PC-3 (cell line): ENCODE data around the gene EFTUD2. TPM values are rescaled to one million over a fixed set of nuclear protein-coding genes. Genes with fewer than 3 reads are reported as not detected.

Experiments used
- ATAC-seq: fragments of 200-7000 bp; cut with Tn5 transposase; 2 replicates; pipeline ENCODE4 v1.9.1; 2020; ENCODE audit warnings: mild to moderate bottlenecking, moderate library complexity
- BruUV-seq: library from RNA; stranded (reverse); fragments of 400-500 nt; replicated peaks from 2 replicates; lab custom pipeline; 2021; lab: Mats Ljungman, UMichigan
- CTCF ChIA-PET: fragments of 300-600 bp; sonication (Branson Sonifier 250); formaldehyde crosslinking; loops from one replicate; lab custom pipeline; 2022; ENCODE audit warnings: antibody characterized with exemption; lab: Charles Lee
- POLR2A ChIA-PET: fragments of 300-600 bp; sonication (Branson Sonifier 250); formaldehyde crosslinking; loops from one replicate; lab custom pipeline; 2022; ENCODE audit warnings: antibody characterized with exemption; ENCODE audit not compliant: unreplicated experiment; lab: Charles Lee
- DNase-seq: peaks from one replicate; pipeline ENCODE4 v3.0.0-alpha.2; 2015
- H2AFZ ChIP-seq: fragments of 300-600 bp; sonication (generic); 2 replicates; pipeline ENCODE4 v1.6.0; 2016; ENCODE audit warnings: antibody characterized with exemption, low read length
- H3F3A ChIP-seq: fragments of 300-600 bp; sonication (generic); one replicate; pipeline ENCODE4 v1.6.0; 2017; ENCODE audit warnings: antibody characterized with exemption, low read length, control low read depth, mild to moderate bottlenecking; ENCODE audit not compliant: unreplicated experiment
- H3K27ac ChIP-seq: fragments of 300-600 bp; sonication (generic); 2 replicates; pipeline ENCODE4 v1.5.1; 2016; ENCODE audit warnings: mild to moderate bottlenecking, low read length
- H3K27me3 ChIP-seq: fragments of 300-600 bp; sonication (generic); 2 replicates; pipeline ENCODE4 v1.6.1; 2016; ENCODE audit warnings: low read length, mixed read lengths
- H3K36me3 ChIP-seq: fragments of 300-600 bp; sonication (generic); 2 replicates; pipeline ENCODE4 v1.6.1; 2016; ENCODE audit warnings: low read depth, mixed run types, low read length, mixed read lengths
- H3K4me1 ChIP-seq: fragments of 300-600 bp; sonication (generic); 2 replicates; pipeline ENCODE4 v1.5.1; 2016; ENCODE audit warnings: low read length; ENCODE audit not compliant: insufficient read depth
- H3K4me2 ChIP-seq: fragments of 300-600 bp; sonication (generic); 2 replicates; pipeline ENCODE4 v1.6.0; 2016; ENCODE audit warnings: low read length
- H3K4me3 ChIP-seq: fragments of 300-600 bp; sonication (generic); 2 replicates; pipeline ENCODE4 v1.5.1; 2016; ENCODE audit warnings: mild to moderate bottlenecking, low read length, mixed read lengths
- H3K79me2 ChIP-seq: fragments of 300-600 bp; sonication (generic); 2 replicates; pipeline ENCODE4 v1.6.1; 2017; ENCODE audit warnings: low read length, mixed read lengths
- H3K9ac ChIP-seq: fragments of 300-600 bp; sonication (generic); 2 replicates; pipeline ENCODE4 v1.6.0; 2016; ENCODE audit warnings: mild to moderate bottlenecking, low read length
- H3K9me2 ChIP-seq: fragments of 300-600 bp; sonication (generic); replicated peaks from 2 replicates; pipeline ENCODE4 v1.6.1; 2016; ENCODE audit warnings: mixed run types, low read length, mixed read lengths
- H3K9me3 ChIP-seq: fragments of 300-600 bp; sonication (generic); 2 replicates; pipeline ENCODE4 v1.6.1; 2016; ENCODE audit warnings: low read length, mixed read lengths
- H4K20me1 ChIP-seq: fragments of 300-600 bp; sonication (generic); 2 replicates; pipeline ENCODE4 v1.6.1; 2016; ENCODE audit warnings: low read length, mixed read lengths
- CTCF ChIP-seq: fragments of 300-600 bp; sonication (generic); conservative IDR thresholded peaks from 2 replicates; pipeline ENCODE4 v1.5.1; 2017; ENCODE audit warnings: antibody characterized with exemption, low read depth, mild to moderate bottlenecking, low read length
- EZH2 ChIP-seq: fragments of 300-600 bp; sonication (generic); IDR thresholded peaks from one replicate; pipeline ENCODE4 v1.6.1; 2017; ENCODE audit warnings: antibody characterized with exemption, mild to moderate bottlenecking, low read length; ENCODE audit not compliant: unreplicated experiment
- EZH2phosphoT487 ChIP-seq: fragments of 300-600 bp; sonication (generic); IDR thresholded peaks from 2 replicates; pipeline ENCODE4 v1.6.1; 2018; ENCODE audit warnings: mild to moderate bottlenecking, antibody characterized with exemption, low read length, borderline replicate concordance
- intact Hi-C: fragments of 100-400 bp; cut with micrococcal nuclease; formaldehyde crosslinking; loops from 2 replicates; pipeline ENCODE4 v1.9.0; 2023
- total RNA-seq: library from RNA; depleted of rRNA; stranded (reverse); fragments of >200 nt; gene quantifications from 2 replicates; pipeline ENCODE4 v1.2.3, GENCODE V29; 2014

EFTUD2 gene
- total RNA-seq, 1 experiment from 2014 or later, result 227 TPM

DNA sequence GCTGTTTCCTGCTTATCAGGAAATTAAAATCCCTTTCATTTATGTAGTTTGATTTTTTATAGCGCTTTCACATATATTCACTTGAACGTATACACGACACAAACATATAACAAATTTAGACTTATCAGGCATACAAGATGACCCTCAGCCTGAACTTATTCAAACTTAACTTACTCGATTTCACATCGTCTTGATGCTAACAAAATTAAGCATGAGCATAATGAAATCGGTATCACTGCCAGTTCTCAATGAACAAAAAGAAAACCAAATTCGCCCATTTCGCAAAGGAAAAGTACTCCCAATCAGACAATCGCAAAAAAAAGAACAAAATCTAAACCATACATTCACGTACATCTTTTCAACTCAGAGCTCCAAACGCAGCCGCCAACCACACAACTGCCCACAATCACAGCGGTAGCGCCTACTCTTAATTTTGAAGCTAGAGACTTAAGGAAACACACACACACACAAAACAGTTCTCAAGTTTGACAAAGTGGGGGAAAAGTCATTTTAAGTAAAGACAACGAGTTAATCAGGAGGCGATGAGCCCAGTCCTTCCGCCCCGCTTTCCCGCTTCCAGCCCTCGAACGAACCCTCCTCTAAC is 70.2 kb downstream of the EFTUD2 start:
- Histone ChIP-seq H3K4me3 (peak overlapping the region; percentile 75), H3K9me2 (no peaks in the 10 kb centered on the region), H3K36me3 (no peaks in the 10 kb centered on the region), H3K4me1 (peaks cover 25% of the 10 kb centered on the region), H4K20me1 (no peaks in the 10 kb centered on the region), H2AFZ (peak overlapping the region; percentile 95), H3K27me3 (no peaks in the 10 kb centered on the region), H3K79me2 (peaks cover 58% of the 10 kb centered on the region), H3K9ac (peak overlapping the region; percentile 70), H3F3A (no peaks in the 10 kb centered on the region), H3K9me3 (no peaks in the 10 kb centered on the region), H3K27ac (no peak overlapping the region), H3K4me2 (peak overlapping the region; percentile 80)
- ChIA-PET POLR2A (no interaction called here), CTCF (interaction anchor here (1.1 kb wide), 1 partner anchor 53 kb away, joined by 4 read pairs; no protein-coding TSS in a partner anchor)
- TSS peak; percentile 57 for BruUV-seq
- ATAC-seq (peak; percentile 12), DNase-seq (peak; percentile 47)
- intact Hi-C loops, result loop anchor here (2.0 to 5.0 kb wide), 3 partner anchors 34 to 50 kb away; no protein-coding TSS in a partner anchor
- TF ChIP-seq EZH2, result no peak
- TF ChIP-seq EZH2phosphoT487, result no peak
- TF ChIP-seq CTCF, result no peak

DNA sequence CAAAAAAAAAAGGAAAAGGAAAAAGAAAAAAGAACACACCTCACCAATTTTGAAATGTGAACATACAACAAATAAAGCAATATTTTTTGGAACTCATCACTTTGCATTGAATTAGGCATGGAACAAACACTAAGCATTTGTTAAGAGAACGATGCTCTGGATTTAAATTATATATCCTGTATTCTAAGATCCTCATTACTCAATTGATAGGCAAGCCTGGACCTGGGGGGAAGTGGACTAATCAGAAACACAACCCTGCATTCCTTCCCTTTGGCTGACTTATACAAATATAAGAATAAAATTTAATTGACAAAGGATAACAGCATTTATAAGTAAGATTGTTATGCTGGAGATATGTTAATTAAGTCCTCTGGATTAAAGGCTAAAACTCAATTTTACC is 71.4 kb downstream of the EFTUD2 start:
- H3K79me2 ChIP-seq, result peaks cover 66% of the 10 kb centered on the region
- no peak for TF ChIP-seq EZH2
- no peak for TF ChIP-seq CTCF
- no peak for TF ChIP-seq EZH2phosphoT487
- H3F3A ChIP-seq, result no peaks in the 10 kb centered on the region
- peak overlapping the region; percentile 70; the same call in 1 of the 2 replicates for H3K9ac ChIP-seq
- H3K9me3 ChIP-seq, result no peaks in the 10 kb centered on the region
- intact Hi-C loops, result loop anchor here (2.0 to 5.0 kb wide), 3 partner anchors 33 to 49 kb away; no protein-coding TSS in a partner anchor
- no peak overlapping the region for H3K27ac ChIP-seq
- ATAC-seq, result no peak
- no TSS peak for BruUV-seq
- peak overlapping the region; percentile 75 for H3K4me3 ChIP-seq
- H3K36me3 ChIP-seq, result no peaks in the 10 kb centered on the region
- 0 out of 2 replicates have a peak overlapping the region, but pooled peaks have one; percentile 95 for H2AFZ ChIP-seq
- H4K20me1 ChIP-seq, result no peaks in the 10 kb centered on the region
- POLR2A ChIA-PET, result no interaction called here
- H3K4me1 ChIP-seq, result peaks cover 28% of the 10 kb centered on the region
- CTCF ChIA-PET, result interaction anchor here (0.5 kb wide), 1 partner anchor 39 kb away, joined by 4 read pairs; no protein-coding TSS in a partner anchor
- H3K4me2 ChIP-seq, result peak overlapping the region; percentile 80
- H3K9me2 ChIP-seq, result no peaks in the 10 kb centered on the region
- DNase-seq, result no peak
- H3K27me3 ChIP-seq, result no peaks in the 10 kb centered on the region
